Fibroblast of lung (primary cell): ENCODE results near the gene OSBPL9. TPM values are rescaled to one million over a fixed set of nuclear protein-coding genes. Genes with fewer than 3 reads are reported as not detected.

Experiments used
- DNase-seq, 2 donors: peaks; one replicate each; pipeline versions ENCODE4 v3.0.0 to v3.0.0-alpha.2; 2010; ENCODE audit warnings: low read depth in 2 of 2
- H2AFZ ChIP-seq: 2 replicates; pipeline ENCODE4 v1.5.1; 2012; ENCODE audit warnings: low read length, control low read depth, inconsistent platforms
- H3K27ac ChIP-seq: 2 replicates; pipeline ENCODE4 v1.5.1; 2011; ENCODE audit warnings: low read length, control low read depth; ENCODE audit not compliant: insufficient read depth
- H3K27me3 ChIP-seq: 2 replicates; pipeline ENCODE4 v1.5.1; 2011; ENCODE audit warnings: mild to moderate bottlenecking, low read length; ENCODE audit not compliant: control insufficient read depth, insufficient read depth
- H3K36me3 ChIP-seq: 2 replicates; pipeline ENCODE4 v1.5.1; 2011; ENCODE audit warnings: low read length; ENCODE audit not compliant: control insufficient read depth, insufficient read depth
- H3K4me1 ChIP-seq: 2 replicates; pipeline ENCODE4 v1.5.1; 2011; ENCODE audit warnings: low read length; ENCODE audit not compliant: control insufficient read depth, insufficient read depth; ENCODE audit errors: extremely low read depth
- H3K4me2 ChIP-seq: 2 replicates; pipeline ENCODE4 v1.5.1; 2011; ENCODE audit warnings: low read length, control low read depth; ENCODE audit not compliant: insufficient read depth; ENCODE audit errors: extremely low read depth
- H3K4me3 ChIP-seq, 4 experiments: fragments of 200-600 bp in 1 of 4; sonication (generic) in 1 of 4; replicated peaks in 1 of 4; 2 replicates each; pipeline ENCODE4 v1.5.1; 2011 to 2016; ENCODE audit warnings: low read length in 4 of 4, low read depth in 3 of 4, mild to moderate bottlenecking in 3 of 4, control low read depth in 2 of 4, inconsistent platforms in 1 of 4, mixed read lengths in 1 of 4; ENCODE audit not compliant: insufficient read depth in 1 of 4; ENCODE audit errors: control extremely low read depth in 1 of 4
- H3K79me2 ChIP-seq: 2 replicates; pipeline ENCODE4 v1.5.1; 2012; ENCODE audit warnings: mild to moderate bottlenecking, low read length, inconsistent platforms; ENCODE audit not compliant: control insufficient read depth, insufficient read depth
- H3K9ac ChIP-seq: 2 replicates; pipeline ENCODE4 v1.5.1; 2011; ENCODE audit warnings: mild to moderate bottlenecking, low read length, control low read depth; ENCODE audit not compliant: insufficient read depth
- H3K9me3 ChIP-seq: 2 replicates; pipeline ENCODE4 v1.5.1; 2012; ENCODE audit warnings: low read depth, low read length; ENCODE audit not compliant: control insufficient read depth, insufficient read depth
- H4K20me1 ChIP-seq: 2 replicates; pipeline ENCODE4 v1.5.1; 2011; ENCODE audit warnings: low read length; ENCODE audit not compliant: control insufficient read depth, insufficient read depth; ENCODE audit errors: extremely low read depth
- CTCF ChIP-seq, 2 donors: IDR thresholded peaks in 1 of 2; conservative IDR thresholded peaks in 1 of 2; 1 replicate in 1 of 2; 2 replicates in 1 of 2; pipeline ENCODE4 v1.5.1; 2011 to 2012; ENCODE audit warnings: low read length in 2 of 2, control low read depth in 1 of 2, inconsistent platforms in 1 of 2, low read depth in 1 of 2, mild to moderate bottlenecking in 1 of 2
- EZH2 ChIP-seq: IDR thresholded peaks from 2 replicates; pipeline ENCODE4 v1.5.1; 2012; ENCODE audit warnings: low read length, control low read depth, mild to moderate bottlenecking; ENCODE audit errors: missing control alignments
- polyA plus RNA-seq, 2 donors: library from polyadenylated mRNA; depleted of rRNA in 1 of 2; stranded (reverse) in 1 of 2; unstranded in 1 of 2; fragments of >200 nt; gene quantifications; 2 replicates each; pipeline ENCODE4 v1.2.1, GENCODE V29; 2011 to 2012; ENCODE audit warnings: missing spikeins in 1 of 2
- total RNA-seq: library from RNA; depleted of rRNA; stranded (reverse); fragments of >200 nt; gene quantifications from 2 replicates; pipeline ENCODE4 v1.2.1, GENCODE V29; 2014

OSBPL9 gene
- total and polyA plus RNA-seq, 2 donors (not counting 1 experiment from before 2014, with no cell fraction given), result 62.5 to 90.7 TPM

- no peaks in the 10 kb centered on the region for H3K27me3 ChIP-seq
- TF ChIP-seq EZH2, result no peak
- no peaks in the 10 kb centered on the region for H3K79me2 ChIP-seq
- no peak overlapping the region for H3K4me3 ChIP-seq
- H3K36me3 ChIP-seq, result no peaks in the 10 kb centered on the region
- no peaks in the 10 kb centered on the region for H4K20me1 ChIP-seq
- no peak overlapping the region for H2AFZ ChIP-seq
- H3K9ac ChIP-seq, result no peak overlapping the region
- no peak overlapping the region for H3K27ac ChIP-seq
- no peak overlapping the region for H3K4me2 ChIP-seq
- H3K4me1 ChIP-seq, result peaks cover 4% of the 10 kb centered on the region
- DNase-seq, result no peak
- no peaks in the 10 kb centered on the region for H3K9me3 ChIP-seq
These were observed 56.4 kb downstream of the OSBPL9 start for GRCh38 chr1:51673279-51673678.

GRCh38 chr1:51675177-51675780 lies 58.4 kb downstream of the OSBPL9 start:
- Histone ChIP-seq H3K9ac (no peak overlapping the region), H3K27ac (no peak overlapping the region), H3K36me3 (no peaks in the 10 kb centered on the region), H2AFZ (no peak overlapping the region), H3K79me2 (no peaks in the 10 kb centered on the region), H4K20me1 (no peaks in the 10 kb centered on the region), H3K4me2 (no peak overlapping the region), H3K4me3 (no peak overlapping the region), H3K9me3 (no peaks in the 10 kb centered on the region), H3K27me3 (no peaks in the 10 kb centered on the region), H3K4me1 (peaks cover 4% of the 10 kb centered on the region)
- DNase-seq, result no peak
- no peak for TF ChIP-seq CTCF (conservative IDR thresholded peaks at IDR 0.05 in 1 of 2, IDR thresholded peaks at IDR 0.05 in 1 of 2; ENCODE audit: low read depth in 1 of 2, low read length in 2 of 2)
- no peak for TF ChIP-seq EZH2

GRCh38 chr1:51679435-51679834 lies 62.5 kb downstream of the OSBPL9 start:
- H3K4me1 ChIP-seq, result no peaks in the 10 kb centered on the region
- no peak overlapping the region for H3K27ac ChIP-seq
- H3K9me3 ChIP-seq, result no peaks in the 10 kb centered on the region
- no peak overlapping the region for H3K4me2 ChIP-seq
- H2AFZ ChIP-seq, result no peak overlapping the region
- TF ChIP-seq EZH2 (no peak), CTCF (conservative IDR thresholded peaks at IDR 0.05 in 1 of 2, IDR thresholded peaks at IDR 0.05 in 1 of 2; ENCODE audit: low read depth in 1 of 2, low read length in 2 of 2) (no peak)
- H3K4me3 ChIP-seq, result no peak overlapping the region
- H4K20me1 ChIP-seq, result no peaks in the 10 kb centered on the region
- H3K27me3 ChIP-seq, result no peaks in the 10 kb centered on the region
- no peak overlapping the region for H3K9ac ChIP-seq
- DNase-seq, result peak in 1 of 2 donors; percentile 68
- no peaks in the 10 kb centered on the region for H3K79me2 ChIP-seq
- no peaks in the 10 kb centered on the region for H3K36me3 ChIP-seq
